ENCODE measurements around the gene LIN9. TPM values are rescaled to one million over a fixed set of nuclear protein-coding genes. Genes with fewer than 3 reads are reported as not detected.

LIN9 gene
- total and polyA plus RNA-seq, 2 of the 13 experiments (the other 11 are each of a cell fraction or from before 2014, with no cell fraction given): 3.0 to 10.0 TPM

GRCh38 chr1:226186124-226187018, 122.6 kb downstream of the LIN9 start, which contains the start of gene ACBD3 (continued):
- TF ChIP-seq, protein P1, sequence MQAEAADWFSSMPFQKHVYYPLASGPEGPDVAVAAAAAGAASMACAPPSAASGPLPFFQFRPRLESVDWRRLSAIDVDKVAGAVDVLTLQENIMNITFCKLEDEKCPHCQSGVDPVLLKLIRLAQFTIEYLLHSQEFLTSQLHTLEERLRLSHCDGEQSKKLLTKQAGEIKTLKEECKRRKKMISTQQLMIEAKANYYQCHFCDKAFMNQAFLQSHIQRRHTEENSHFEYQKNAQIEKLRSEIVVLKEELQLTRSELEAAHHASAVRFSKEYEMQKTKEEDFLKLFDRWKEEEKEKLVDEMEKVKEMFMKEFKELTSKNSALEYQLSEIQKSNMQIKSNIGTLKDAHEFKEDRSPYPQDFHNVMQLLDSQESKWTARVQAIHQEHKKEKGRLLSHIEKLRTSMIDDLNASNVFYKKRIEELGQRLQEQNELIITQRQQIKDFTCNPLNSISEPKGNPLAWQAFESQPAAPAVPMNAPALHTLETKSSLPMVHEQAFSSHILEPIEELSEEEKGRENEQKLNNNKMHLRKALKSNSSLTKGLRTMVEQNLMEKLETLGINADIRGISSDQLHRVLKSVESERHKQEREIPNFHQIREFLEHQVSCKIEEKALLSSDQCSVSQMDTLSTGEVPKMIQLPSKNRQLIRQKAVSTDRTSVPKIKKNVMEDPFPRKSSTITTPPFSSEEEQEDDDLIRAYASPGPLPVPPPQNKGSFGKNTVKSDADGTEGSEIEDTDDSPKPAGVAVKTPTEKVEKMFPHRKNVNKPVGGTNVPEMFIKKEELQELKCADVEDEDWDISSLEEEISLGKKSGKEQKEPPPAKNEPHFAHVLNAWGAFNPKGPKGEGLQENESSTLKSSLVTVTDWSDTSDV (CRISPR knock-in tag; IDR thresholded peaks at IDR 0.05): peak; percentile 97
- TF ChIP-seq KLF9 (CRISPR knock-in tag; IDR thresholded peaks at IDR 0.05; ENCODE audit: low read depth) (0 out of 2 replicates have a peak, but pooled peaks have one; percentile 63), KDM2A (CRISPR knock-in tag; IDR thresholded peaks at IDR 0.05; ENCODE audit: borderline replicate concordance, low read depth) (peak; percentile 68; the same call in 1 of the 2 replicates), PCBP2 (optimal IDR thresholded peaks at IDR 0.05; ENCODE audit: low read depth, low read length, poor library complexity, severe bottlenecking) (no peak), SSRP1 (CRISPR knock-in tag; IDR thresholded peaks at IDR 0.05) (no peak), AKNA (CRISPR knock-in tag; IDR thresholded peaks at IDR 0.05; ENCODE audit: borderline replicate concordance) (no peak), ARID2 (CRISPR knock-in tag; IDR thresholded peaks at IDR 0.05; ENCODE audit: borderline replicate concordance) (0 out of 2 replicates have a peak, but pooled peaks have one; percentile 19), ELF4 (CRISPR knock-in tag; IDR thresholded peaks at IDR 0.05; ENCODE audit: borderline replicate concordance) (no peak; the same call in 1 of the 2 replicates), HIVEP1 (CRISPR knock-in tag; IDR thresholded peaks at IDR 0.05) (peak; percentile 73), FOXP4 (CRISPR knock-in tag; IDR thresholded peaks at IDR 0.05) (peak; percentile 59), ZMAT3 (CRISPR knock-in tag; conservative IDR thresholded peaks at IDR 0.05) (0 out of 2 replicates have a peak, but pooled peaks have one; percentile 44)
- TF ChIP-seq, protein P2, sequence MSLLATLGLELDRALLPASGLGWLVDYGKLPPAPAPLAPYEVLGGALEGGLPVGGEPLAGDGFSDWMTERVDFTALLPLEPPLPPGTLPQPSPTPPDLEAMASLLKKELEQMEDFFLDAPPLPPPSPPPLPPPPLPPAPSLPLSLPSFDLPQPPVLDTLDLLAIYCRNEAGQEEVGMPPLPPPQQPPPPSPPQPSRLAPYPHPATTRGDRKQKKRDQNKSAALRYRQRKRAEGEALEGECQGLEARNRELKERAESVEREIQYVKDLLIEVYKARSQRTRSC (CRISPR knock-in tag; IDR thresholded peaks at IDR 0.05; ENCODE audit: low read depth): no peak
- TF ChIP-seq, protein P3, sequence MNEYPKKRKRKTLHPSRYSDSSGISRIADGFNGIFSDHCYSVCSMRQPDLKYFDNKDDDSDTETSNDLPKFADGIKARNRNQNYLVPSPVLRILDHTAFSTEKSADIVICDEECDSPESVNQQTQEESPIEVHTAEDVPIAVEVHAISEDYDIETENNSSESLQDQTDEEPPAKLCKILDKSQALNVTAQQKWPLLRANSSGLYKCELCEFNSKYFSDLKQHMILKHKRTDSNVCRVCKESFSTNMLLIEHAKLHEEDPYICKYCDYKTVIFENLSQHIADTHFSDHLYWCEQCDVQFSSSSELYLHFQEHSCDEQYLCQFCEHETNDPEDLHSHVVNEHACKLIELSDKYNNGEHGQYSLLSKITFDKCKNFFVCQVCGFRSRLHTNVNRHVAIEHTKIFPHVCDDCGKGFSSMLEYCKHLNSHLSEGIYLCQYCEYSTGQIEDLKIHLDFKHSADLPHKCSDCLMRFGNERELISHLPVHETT (CRISPR knock-in tag; conservative IDR thresholded peaks at IDR 0.05): peak; percentile 77; the same call in 1 of the 2 replicates
